ENCODE measurements around the gene SSR4. TPM values are rescaled to one million over a fixed set of nuclear protein-coding genes. Genes with fewer than 3 reads are reported as not detected.

SSR4 gene
- total and polyA plus RNA-seq, 4 donors, result 125 to 459 (median 304) TPM

GRCh38 chrX:153825042-153825441, 30.6 kb downstream of the SSR4 start:
- TF ChIP-seq RXRA (IDR thresholded peaks at IDR 0.05), result no peak
- TF ChIP-seq SP1 (IDR thresholded peaks at IDR 0.05), result no peak
- Histone ChIP-seq H3K27ac (ENCODE audit: low read depth in 1 of 2, low read length in 2 of 2) (no peak overlapping the region), H3K36me3 (ENCODE audit: control insufficient read depth in 4 of 4, insufficient read depth in 3 of 4, low read depth in 1 of 4, low read length in 3 of 4) (no peaks in the 10 kb centered on the region), H3K9me3 (ENCODE audit: control insufficient read depth in 4 of 4, low read length in 3 of 4) (no peaks in the 10 kb centered on the region), H3K9ac (ENCODE audit: low read depth in 1 of 2, low read length in 2 of 2) (no peak overlapping the region), H3K4me3 (ENCODE audit: low read depth in 1 of 3, low read length in 3 of 3) (no peak overlapping the region), H3K4me1 (ENCODE audit: control insufficient read depth in 4 of 4, insufficient read depth in 4 of 4, low read length in 3 of 4) (peaks cover 0 to 5% (median 2%) of the 10 kb centered on the region in 4 donors), H3K27me3 (ENCODE audit: control insufficient read depth in 4 of 4, insufficient read depth in 4 of 4, low read length in 3 of 4) (peaks cover 0 to 9% (median 0%) of the 10 kb centered on the region in 4 donors)
- DNase-seq (ENCODE audit: low spot score), result no peak
- 79% methylated on average over 8 of the region's 8 CpGs for WGBS

- no peaks in the 10 kb centered on the region for H3K36me3 ChIP-seq (ENCODE audit: control insufficient read depth in 4 of 4, insufficient read depth in 3 of 4, low read depth in 1 of 4, low read length in 3 of 4)
- H3K27ac ChIP-seq (ENCODE audit: low read depth in 1 of 2, low read length in 2 of 2), result no peak overlapping the region
- H3K9ac ChIP-seq (ENCODE audit: low read depth in 1 of 2, low read length in 2 of 2), result no peak overlapping the region
- TF ChIP-seq RAD21 (IDR thresholded peaks at IDR 0.05) (no peak), NR2F2 (IDR thresholded peaks at IDR 0.05) (no peak), ATF3 (IDR thresholded peaks at IDR 0.05) (no peak), YY1 (IDR thresholded peaks at IDR 0.05) (no peak), SP1 (IDR thresholded peaks at IDR 0.05) (no peak), RXRA (IDR thresholded peaks at IDR 0.05) (no peak), MAX (IDR thresholded peaks at IDR 0.05) (no peak), EGR1 (IDR thresholded peaks at IDR 0.05; ENCODE audit: low read depth in 2 of 2) (no peak), GABPA (IDR thresholded peaks at IDR 0.05 in 1 of 2, conservative IDR thresholded peaks at IDR 0.05 in 1 of 2) (no peak), FOXA1 (IDR thresholded peaks at IDR 0.05) (no peak), FOXA2 (IDR thresholded peaks at IDR 0.05) (no peak), TAF1 (conservative IDR thresholded peaks at IDR 0.05) (no peak), HNF4G (IDR thresholded peaks at IDR 0.05) (no peak), REST (IDR thresholded peaks at IDR 0.05) (no peak), HNF4A (conservative IDR thresholded peaks at IDR 0.05) (no peak), JUND (IDR thresholded peaks at IDR 0.05) (no peak), CTCF (IDR thresholded peaks at IDR 0.05; ENCODE audit: low read depth, low read length, missing input control) (no peak)
- H3K27me3 ChIP-seq (ENCODE audit: control insufficient read depth in 4 of 4, insufficient read depth in 4 of 4, low read length in 3 of 4), result peaks cover 0 to 9% (median 0%) of the 10 kb centered on the region in 4 donors
- no peaks in the 10 kb centered on the region for H3K9me3 ChIP-seq (ENCODE audit: control insufficient read depth in 4 of 4, low read length in 3 of 4)
- DNase-seq (ENCODE audit: low spot score), result no peak
- H3K4me3 ChIP-seq (ENCODE audit: low read depth in 1 of 3, low read length in 3 of 3), result no peak overlapping the region
- WGBS, result 61% methylated on average over 3 of the region's 3 CpGs
- H3K4me1 ChIP-seq (ENCODE audit: control insufficient read depth in 4 of 4, insufficient read depth in 4 of 4, low read length in 3 of 4), result peaks cover 0 to 5% (median 2%) of the 10 kb centered on the region in 4 donors
Observed at GRCh38 chrX:153827016-153827415, 32.5 kb downstream of the SSR4 start.

Measured in liver (tissue), 9 donors.